GM20431 (cell line): ENCODE results near the gene PIAS4.

Experiments
- in situ Hi-C: fragments of 300-500 bp; cut with MseI, MboI; formaldehyde crosslinking; loops from one replicate; pipeline ENCODE4 v1.15.0; 2020; ENCODE audit warnings: low sequenced_read_pairs; ENCODE audit not compliant: unreplicated experiment

Gene PIAS4

GRCh38 chr19:4036576-4037300 is 29.2 kb downstream of the PIAS4 start:
- in situ Hi-C loops: no loop called here

GRCh38 chr19:4037301-4037949 is 29.9 kb downstream of the PIAS4 start:
- in situ Hi-C loops: no loop called here

GRCh38 chr19:4038057-4038456 is 30.5 kb downstream of the PIAS4 start:
- in situ Hi-C loops: no loop called here

GRCh38 chr19:4038661-4039423 is 31.3 kb downstream of the PIAS4 start:
- in situ Hi-C loops: no loop called here

DNA sequence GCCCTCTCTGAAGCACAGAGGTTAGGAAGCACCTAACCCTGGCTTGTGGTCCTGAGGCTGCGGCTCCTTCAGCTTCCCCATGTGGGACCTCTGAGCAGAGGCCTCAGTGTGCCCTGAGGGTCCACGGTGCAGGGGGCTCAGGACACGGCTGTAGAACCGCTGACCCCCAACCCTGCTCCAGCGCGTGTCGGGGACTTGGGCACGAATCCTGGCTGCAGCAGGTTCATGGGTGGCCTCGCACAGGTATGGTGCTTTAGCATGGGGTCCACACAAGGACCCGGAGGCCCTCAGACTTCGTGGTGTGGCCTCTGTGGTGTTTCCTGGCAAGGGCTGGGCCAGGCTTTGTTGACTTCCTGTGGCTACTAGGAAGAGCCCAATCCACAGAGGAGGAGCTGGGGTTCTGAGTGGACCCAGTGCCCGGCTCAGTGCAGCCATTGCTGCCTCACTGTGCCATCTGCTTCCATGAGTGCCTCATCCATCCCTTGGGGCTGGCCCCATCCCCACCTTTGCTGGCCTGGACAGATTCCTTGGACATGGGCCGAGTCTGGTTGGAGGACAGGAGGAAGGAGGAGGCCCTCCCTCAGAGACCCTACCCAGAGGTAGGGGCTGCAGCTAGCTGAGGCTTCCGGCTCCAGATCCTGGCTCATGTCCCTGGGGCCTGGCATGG is 34.7 kb downstream of the PIAS4 start:
- in situ Hi-C loops: no loop called here

- in situ Hi-C loops: no loop called here
These were observed 35.2 kb downstream of the PIAS4 start for GRCh38 chr19:4042731-4043082.

- in situ Hi-C loops: no loop called here
These were observed 35.9 kb downstream of the PIAS4 start for GRCh38 chr19:4043401-4043800.

- in situ Hi-C loops: no loop called here
These were observed 36.6 kb downstream of the PIAS4 start for GRCh38 chr19:4043966-4044715.

DNA sequence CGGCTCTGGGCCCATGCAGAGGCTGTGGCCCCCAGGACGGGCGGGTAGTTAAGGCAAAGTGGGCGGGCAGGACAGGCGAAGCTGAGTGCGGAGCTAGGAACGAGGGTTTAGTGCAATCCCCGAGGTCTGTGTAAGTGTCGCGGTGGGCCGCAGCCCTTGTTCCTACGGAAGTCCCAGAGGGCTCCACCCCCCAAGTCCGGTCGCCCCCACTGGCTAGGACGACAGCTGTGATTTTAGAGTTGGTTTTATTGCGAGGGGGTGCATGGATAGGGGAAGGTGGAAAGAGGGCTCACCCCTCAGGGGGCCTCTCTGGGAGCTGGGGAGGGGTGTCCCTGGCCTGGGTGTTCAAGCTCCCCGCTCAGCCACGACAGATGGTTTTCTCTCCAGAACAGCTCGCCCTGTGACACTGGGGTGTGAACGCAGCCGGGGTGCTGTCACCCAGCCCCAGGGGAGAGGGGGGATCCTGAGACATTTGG is 37.5 kb downstream of the PIAS4 start:
- in situ Hi-C loops: no loop called here

- in situ Hi-C loops: no loop called here
These were observed 38.2 kb downstream of the PIAS4 start for GRCh38 chr19:4045597-4046361.

DNA sequence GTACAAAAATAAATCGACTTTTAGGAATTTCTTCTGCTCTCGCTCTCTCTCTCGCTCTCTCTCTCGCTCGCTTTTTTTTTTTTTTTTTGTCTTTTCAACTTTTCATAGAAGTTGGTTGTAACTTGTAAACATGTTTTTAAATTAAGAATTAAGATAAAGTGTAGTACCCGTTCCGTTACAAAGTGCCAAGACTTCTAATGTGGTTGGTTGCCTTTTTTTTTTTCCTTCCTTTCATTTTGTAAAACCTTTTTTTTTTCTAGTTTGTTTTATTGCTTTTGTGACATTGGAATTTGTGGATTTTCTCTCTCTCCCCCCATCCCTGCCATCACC is 38.8 kb downstream of the PIAS4 start:
- in situ Hi-C loops: no loop called here

GRCh38 chr19:4046946-4047683 is 39.6 kb downstream of the PIAS4 start:
- in situ Hi-C loops: no loop called here

- in situ Hi-C loops: no loop called here
These were observed 41.9 kb downstream of the PIAS4 start for GRCh38 chr19:4049432-4049831.

- in situ Hi-C loops: no loop called here
These were observed 43.9 kb downstream of the PIAS4 start for GRCh38 chr19:4051175-4052101.

DNA sequence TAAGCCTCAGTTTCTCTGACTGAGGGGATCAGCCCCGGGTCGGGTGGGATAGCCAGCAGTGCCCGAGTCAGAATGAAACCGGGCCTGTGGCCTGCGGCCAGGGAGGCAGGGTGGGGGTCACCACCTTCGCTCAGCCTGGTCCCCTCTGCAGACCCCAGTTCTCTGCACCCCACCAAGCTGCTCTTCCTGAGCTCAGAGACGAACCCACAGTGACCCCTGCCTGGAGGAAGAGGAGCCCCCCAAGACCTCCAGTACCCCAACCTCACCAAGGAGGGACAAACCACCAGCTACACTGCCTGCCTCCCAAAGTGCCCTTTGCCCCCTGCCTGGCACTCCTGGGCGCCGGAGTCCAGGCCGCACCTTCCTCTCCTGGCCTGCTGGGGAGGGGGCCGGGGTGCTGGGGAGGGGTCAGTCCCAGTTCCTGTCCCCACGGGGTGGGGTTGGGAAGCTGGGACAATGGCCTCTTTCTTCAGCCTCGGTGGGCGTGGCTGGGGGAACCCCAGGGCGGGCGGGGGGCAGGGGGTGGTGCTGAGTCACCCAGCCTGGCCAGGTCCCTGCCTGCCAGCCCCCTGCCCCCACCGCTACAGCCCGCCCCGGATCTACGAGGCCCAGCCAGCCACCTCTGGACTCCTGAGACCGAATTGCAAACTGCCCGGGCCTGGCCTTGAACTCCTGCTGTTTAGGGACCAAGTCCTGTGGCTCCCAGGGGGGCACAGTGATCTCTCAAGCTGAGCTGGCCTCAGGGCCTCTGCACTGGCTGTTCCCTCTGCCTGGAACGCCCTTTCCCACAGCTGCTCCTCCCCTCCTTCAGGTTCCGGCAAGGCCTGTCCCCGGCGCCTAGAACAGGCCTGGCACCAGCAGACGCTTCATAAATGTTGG is 44.8 kb downstream of the PIAS4 start:
- in situ Hi-C loops: no loop called here

- in situ Hi-C loops: no loop called here
These were observed 45.5 kb downstream of the PIAS4 start for GRCh38 chr19:4052993-4053422.
